SK-N-SH (cell line): ENCODE data around the gene PTPRJ. TPM values are rescaled to one million over a fixed set of nuclear protein-coding genes. Genes with fewer than 3 reads are reported as not detected.

Experiments
- CTCF ChIA-PET: fragments of 300-600, 350-600 bp; formaldehyde crosslinking; extraction: SDS; loops from one replicate; lab custom pipeline; 2021; lab: Yijun Ruan, JAX
- POLR2A ChIA-PET: fragments of 350-600 bp; sonication (Branson Sonifier 250); formaldehyde crosslinking; extraction: SDS; loops from one replicate; lab custom pipeline; 2020; ENCODE audit warnings: antibody characterized with exemption, inconsistent platforms; lab: Yijun Ruan, JAX
- DNase-seq: peaks from one replicate; pipeline ENCODE4 v3.0.0; 2012
- H2AFZ ChIP-seq: fragments of 200-600 bp; sonication (generic); 2 replicates; pipeline ENCODE4 v1.8.1; 2016; ENCODE audit warnings: antibody characterized with exemption, mild to moderate bottlenecking, low read depth
- H3F3A ChIP-seq: fragments of 200-600 bp; sonication (generic); replicated peaks from 2 replicates; pipeline ENCODE3; 2016; ENCODE audit warnings: antibody characterized with exemption, mild to moderate bottlenecking; ENCODE audit not compliant: insufficient read depth
- H3K27ac ChIP-seq, 2 experiments: fragments of 200-500 bp in 1 of 2; fragments of 200-600 bp in 1 of 2; sonication (Bioruptor generic) in 1 of 2; sonication (generic), shearing (Covaris generic) in 1 of 2; 2 replicates each; pipeline versions ENCODE4 v1.5.1 to v1.6.1; 2014 to 2016; ENCODE audit warnings: low read depth in 2 of 2, inconsistent platforms in 1 of 2, low read length in 1 of 2, mild to moderate bottlenecking in 1 of 2, mixed read lengths in 1 of 2
- H3K27me3 ChIP-seq: fragments of 200-600 bp; sonication (generic), shearing (Covaris generic); 2 replicates; pipeline ENCODE4 v1.6.1; 2016; ENCODE audit warnings: mixed run types; ENCODE audit not compliant: insufficient read depth
- H3K36me3 ChIP-seq, 2 experiments: fragments of 200-500 bp in 1 of 2; fragments of 200-600 bp in 1 of 2; sonication (Bioruptor generic) in 1 of 2; sonication (generic) in 1 of 2; replicated peaks in 1 of 2; 2 replicates each; pipeline versions ENCODE3 to v1.5.1; 2014 to 2016; ENCODE audit warnings: low read length in 1 of 2, mild to moderate bottlenecking in 1 of 2; ENCODE audit not compliant: insufficient read depth in 2 of 2, control insufficient read depth in 1 of 2
- H3K4me1 ChIP-seq, 2 experiments: fragments of 200-500 bp in 1 of 2; fragments of 200-600 bp in 1 of 2; sonication (Bioruptor generic) in 1 of 2; sonication (generic), shearing (Covaris generic) in 1 of 2; 2 replicates each; pipeline versions ENCODE4 v1.5.1 to v1.6.1; 2014 to 2016; ENCODE audit warnings: low read depth in 1 of 2, low read length in 1 of 2, mixed run types in 1 of 2; ENCODE audit not compliant: insufficient read depth in 2 of 2, control insufficient read depth in 1 of 2
- H3K4me2 ChIP-seq: fragments of 200-600 bp; sonication (generic), shearing (Covaris generic); 2 replicates; pipeline ENCODE4 v1.6.1; 2017; ENCODE audit warnings: mixed run types
- H3K4me3 ChIP-seq, 2 experiments: fragments of 200-500 bp in 1 of 2; fragments of 200-600 bp in 1 of 2; sonication (Bioruptor generic) in 1 of 2; sonication (generic), shearing (Covaris generic) in 1 of 2; 2 replicates each; pipeline versions ENCODE4 v1.5.1 to v1.8.1; 2014 to 2016; ENCODE audit warnings: low read depth in 2 of 2, inconsistent platforms in 1 of 2, low read length in 1 of 2, mild to moderate bottlenecking in 1 of 2, mixed read lengths in 1 of 2, moderate library complexity in 1 of 2
- H3K79me2 ChIP-seq: fragments of 200-600 bp; sonication (generic); 2 replicates; pipeline ENCODE4 v1.8.1; 2017; ENCODE audit warnings: mild to moderate bottlenecking; ENCODE audit not compliant: insufficient read depth
- H3K9ac ChIP-seq: fragments of 200-600 bp; sonication (generic); 2 replicates; pipeline ENCODE4 v1.6.1; 2017; ENCODE audit warnings: mixed run types
- H3K9me2 ChIP-seq: fragments of 200-600 bp; sonication (generic); 2 replicates; pipeline ENCODE4 v1.6.1; 2017; ENCODE audit warnings: mixed run types
- H3K9me3 ChIP-seq: fragments of 200-600 bp; sonication (generic); 2 replicates; pipeline ENCODE4 v1.6.1; 2017; ENCODE audit warnings: mixed run types, mild to moderate bottlenecking, moderate library complexity
- H4K20me1 ChIP-seq: fragments of 200-600 bp; sonication (generic); 2 replicates; pipeline ENCODE4 v1.6.1; 2017; ENCODE audit warnings: mild to moderate bottlenecking, mixed run types; ENCODE audit not compliant: insufficient read depth
- EP300 ChIP-seq, 2 experiments: IDR thresholded peaks; 2 replicates each; pipeline versions ENCODE4 v1.4.0 to v1.6.1; 2012; ENCODE audit warnings: borderline replicate concordance in 1 of 2, low read depth in 1 of 2, low read length in 1 of 2
- GABPA ChIP-seq: IDR thresholded peaks from 2 replicates; pipeline ENCODE4 v1.4.0; 2012; ENCODE audit warnings: low read depth, mild to moderate bottlenecking
- IRF3 ChIP-seq: fragments of 150-350 bp; IDR thresholded peaks from 2 replicates; pipeline ENCODE4 v1.6.1; 2016; ENCODE audit warnings: mild to moderate bottlenecking, low read depth, low read length
- JUND ChIP-seq: IDR thresholded peaks from 2 replicates; pipeline ENCODE4 v1.4.0; 2012
- MEF2A ChIP-seq: IDR thresholded peaks from 2 replicates; pipeline ENCODE4 v1.4.0; 2012; ENCODE audit warnings: low read depth, borderline replicate concordance
- NFIC ChIP-seq: IDR thresholded peaks from 2 replicates; pipeline ENCODE4 v1.4.0; 2012; ENCODE audit warnings: borderline replicate concordance
- POLR2AphosphoS5 ChIP-seq: IDR thresholded peaks from 2 replicates; pipeline ENCODE4 v1.6.1; 2012; ENCODE audit warnings: low read depth, low read length
- RCOR1 ChIP-seq: fragments of 150-350 bp; IDR thresholded peaks from 2 replicates; pipeline ENCODE4 v1.6.1; 2017; ENCODE audit warnings: antibody characterized with exemption, low read length
- RXRA ChIP-seq: IDR thresholded peaks from 2 replicates; pipeline ENCODE4 v1.4.0; 2012; ENCODE audit warnings: low read depth, mild to moderate bottlenecking, borderline replicate concordance
- TAF1 ChIP-seq: IDR thresholded peaks from 2 replicates; pipeline ENCODE4 v1.6.1; 2012; ENCODE audit warnings: low read depth, mild to moderate bottlenecking, low read length, moderate library complexity, borderline replicate concordance
- TEAD4 ChIP-seq: IDR thresholded peaks from 2 replicates; pipeline ENCODE4 v1.4.0; 2012; ENCODE audit warnings: mild to moderate bottlenecking, borderline replicate concordance; ENCODE audit not compliant: insufficient read depth
- YY1 ChIP-seq: IDR thresholded peaks from 2 replicates; pipeline ENCODE4 v1.4.0; 2012; ENCODE audit warnings: low read depth, mild to moderate bottlenecking
- WGBS: methylation state at CpG from one replicate; pipeline ENCODE4 v1.1.6; 2017; ENCODE audit warnings: low lambda C conversion rate; 5-methylcytosine and 5-hydroxymethylcytosine counted together
- polyA plus RNA-seq, 3 experiments: library from polyadenylated mRNA; depleted of rRNA; stranded (reverse); fragments of >200 nt; gene quantifications; 2 replicates each; pipeline ENCODE4 v1.2.3, GENCODE V29; 2012
- TF ChIP-seq, protein P1 (sequence below): IDR thresholded peaks from 2 replicates; pipeline ENCODE4 v1.6.1; 2012; ENCODE audit warnings: mild to moderate bottlenecking, low read depth, low read length, moderate library complexity

The PTPRJ gene
- polyA plus RNA-seq, 1 of the 3 experiments (the other 2 are of a cell fraction) = 4.5 TPM

GRCh38 chr11:47997063-47998053, 17.0 kb downstream of the PTPRJ start:
- POLR2A ChIA-PET = interaction anchor here (0.6 kb wide), 1 partner anchor 97 kb away, joined by 3 read pairs; no protein-coding TSS in a partner anchor
- peaks cover 92% of the 10 kb centered on the region for H3K79me2 ChIP-seq
- 94% methylated on average over 14 of the region's 15 CpGs for WGBS
- H3K36me3 ChIP-seq = no peaks in the 10 kb centered on the region
- H2AFZ ChIP-seq = no peak overlapping the region
- H3K27me3 ChIP-seq = no peaks in the 10 kb centered on the region
- TF ChIP-seq EP300 (IDR thresholded peaks at IDR 0.05; ENCODE audit: borderline replicate concordance in 1 of 2, low read depth in 1 of 2, low read length in 1 of 2) = no peak
- H3K9me3 ChIP-seq = no peaks in the 10 kb centered on the region
- H4K20me1 ChIP-seq = peaks cover 5% of the 10 kb centered on the region; the same call in 1 of the 2 replicates
- H3K4me3 ChIP-seq = no peak overlapping the region
- H3F3A ChIP-seq = peaks cover 24% of the 10 kb centered on the region
- peaks cover 2 to 17% of the 10 kb centered on the region in 2 experiments; a peak in 2 of 4 replicates for H3K4me1 ChIP-seq
- CTCF ChIA-PET = interaction anchor here (1.6 kb wide), 1 partner anchor 63 kb away, joined by 4 read pairs; no protein-coding TSS in a partner anchor
- no peak for DNase-seq
- no peak overlapping the region for H3K27ac ChIP-seq
- H3K9me2 ChIP-seq = no peaks in the 10 kb centered on the region
- H3K9ac ChIP-seq = no peak overlapping the region
- H3K4me2 ChIP-seq = no peak overlapping the region

DNA sequence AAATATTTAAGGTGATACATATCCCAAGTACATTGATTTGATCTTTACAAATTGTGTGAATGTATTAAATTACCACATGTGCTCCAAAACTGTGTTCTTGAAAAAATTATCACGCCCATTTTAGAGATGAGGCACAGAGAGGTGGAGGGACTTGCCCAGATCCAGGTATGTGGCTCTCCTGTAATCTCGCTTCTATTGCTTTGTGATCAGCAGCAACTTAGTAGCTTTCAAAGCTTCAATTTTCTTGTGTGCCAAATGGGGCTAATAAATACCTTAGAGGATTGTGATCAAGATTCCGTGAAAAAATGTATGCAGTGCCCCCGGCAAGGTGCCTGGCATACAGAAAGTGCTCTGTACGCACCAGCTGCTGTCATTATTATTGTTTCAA, 18.0 kb downstream of the PTPRJ start:
- Histone ChIP-seq H4K20me1 (no peaks in the 10 kb centered on the region), H3K27me3 (no peaks in the 10 kb centered on the region), H3K27ac (no peak overlapping the region), H3K4me3 (no peak overlapping the region), H3F3A (peaks cover 18% of the 10 kb centered on the region), H3K4me2 (no peak overlapping the region), H2AFZ (no peak overlapping the region), H3K9ac (no peak overlapping the region), H3K9me3 (no peaks in the 10 kb centered on the region), H3K36me3 (no peaks in the 10 kb centered on the region), H3K9me2 (no peaks in the 10 kb centered on the region), H3K79me2 (peaks cover 92% of the 10 kb centered on the region), H3K4me1 (peaks cover 2 to 15% of the 10 kb centered on the region in 2 experiments; a peak in 2 of 4 replicates)
- ChIA-PET POLR2A (no interaction called here), CTCF (interaction anchor here (1.6 kb wide), 1 partner anchor 63 kb away, joined by 4 read pairs; no protein-coding TSS in a partner anchor)
- TF ChIP-seq JUND (no peak), TEAD4 (no peak), RXRA (no peak), GABPA (no peak), YY1 (no peak), IRF3 (no peak), TAF1 (no peak), NFIC (no peak), RCOR1 (no peak), POLR2AphosphoS5 (no peak), MEF2A (no peak)
- TF ChIP-seq, protein P1, sequence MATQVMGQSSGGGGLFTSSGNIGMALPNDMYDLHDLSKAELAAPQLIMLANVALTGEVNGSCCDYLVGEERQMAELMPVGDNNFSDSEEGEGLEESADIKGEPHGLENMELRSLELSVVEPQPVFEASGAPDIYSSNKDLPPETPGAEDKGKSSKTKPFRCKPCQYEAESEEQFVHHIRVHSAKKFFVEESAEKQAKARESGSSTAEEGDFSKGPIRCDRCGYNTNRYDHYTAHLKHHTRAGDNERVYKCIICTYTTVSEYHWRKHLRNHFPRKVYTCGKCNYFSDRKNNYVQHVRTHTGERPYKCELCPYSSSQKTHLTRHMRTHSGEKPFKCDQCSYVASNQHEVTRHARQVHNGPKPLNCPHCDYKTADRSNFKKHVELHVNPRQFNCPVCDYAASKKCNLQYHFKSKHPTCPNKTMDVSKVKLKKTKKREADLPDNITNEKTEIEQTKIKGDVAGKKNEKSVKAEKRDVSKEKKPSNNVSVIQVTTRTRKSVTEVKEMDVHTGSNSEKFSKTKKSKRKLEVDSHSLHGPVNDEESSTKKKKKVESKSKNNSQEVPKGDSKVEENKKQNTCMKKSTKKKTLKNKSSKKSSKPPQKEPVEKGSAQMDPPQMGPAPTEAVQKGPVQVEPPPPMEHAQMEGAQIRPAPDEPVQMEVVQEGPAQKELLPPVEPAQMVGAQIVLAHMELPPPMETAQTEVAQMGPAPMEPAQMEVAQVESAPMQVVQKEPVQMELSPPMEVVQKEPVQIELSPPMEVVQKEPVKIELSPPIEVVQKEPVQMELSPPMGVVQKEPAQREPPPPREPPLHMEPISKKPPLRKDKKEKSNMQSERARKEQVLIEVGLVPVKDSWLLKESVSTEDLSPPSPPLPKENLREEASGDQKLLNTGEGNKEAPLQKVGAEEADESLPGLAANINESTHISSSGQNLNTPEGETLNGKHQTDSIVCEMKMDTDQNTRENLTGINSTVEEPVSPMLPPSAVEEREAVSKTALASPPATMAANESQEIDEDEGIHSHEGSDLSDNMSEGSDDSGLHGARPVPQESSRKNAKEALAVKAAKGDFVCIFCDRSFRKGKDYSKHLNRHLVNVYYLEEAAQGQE = no peak
- WGBS = 77% methylated on average over 5 of the region's 5 CpGs
- DNase-seq = no peak
